ENCODE data around the gene SP3. TPM values are rescaled to one million over a fixed set of nuclear protein-coding genes. Genes with fewer than 3 reads are reported as not detected.

Gene SP3
- polyA plus RNA-seq, 3 donors = 44.8 to 66.2 (median 54.2) TPM

GRCh38 chr2:173865971-173866873 lies 99.0 kb downstream of the SP3 start:
- Histone ChIP-seq H3K27ac (ENCODE audit: low read depth in 1 of 2, low read length in 2 of 2) (no peak overlapping the region), H3K27me3 (ENCODE audit: control insufficient read depth in 2 of 2, insufficient read depth in 2 of 2, low read length in 2 of 2) (no peaks in the 10 kb centered on the region), H3K4me2 (replicated peaks; ENCODE audit: extremely low read depth, low read length, poor library complexity, severe bottlenecking) (no peak overlapping the region), H3K9me3 (replicated peaks in 1 of 2; ENCODE audit: control insufficient read depth in 1 of 2, insufficient read depth in 1 of 2, low read length in 2 of 2) (no peaks in the 10 kb centered on the region), H3K9ac (ENCODE audit: insufficient read depth, low read length, poor library complexity, severe bottlenecking) (no peak overlapping the region), H3K36me3 (replicated peaks in 1 of 2; ENCODE audit: control insufficient read depth in 1 of 2, insufficient read depth in 2 of 2, low read length in 2 of 2) (no peaks in the 10 kb centered on the region), H4K20me1 (ENCODE audit: insufficient read depth, low read length) (no peaks in the 10 kb centered on the region), H3K79me2 (ENCODE audit: insufficient read depth, low read length) (no peaks in the 10 kb centered on the region), H3K4me3 (replicated peaks in 1 of 3; ENCODE audit: low read depth in 2 of 3, low read length in 3 of 3) (no peak overlapping the region), H2AFZ (ENCODE audit: insufficient read depth, low read depth, low read length, poor library complexity, severe bottlenecking) (no peak overlapping the region), H3K4me1 (ENCODE audit: control insufficient read depth in 1 of 2, insufficient read depth in 2 of 2, low read length in 2 of 2) (no peaks in the 10 kb centered on the region)
- Mint-ChIP-seq H3K27ac (no peak overlapping the region), H3K4me3 (no peak overlapping the region), H3K4me1 (peaks cover 8% of the 10 kb centered on the region), H3K27me3 (ENCODE audit: low read depth in 3 of 3) (peaks cover 7 to 14% (median 9%) of the 10 kb centered on the region in 3 donors), H3K36me3 (no peaks in the 10 kb centered on the region), H3K9me3 (peaks cover 0 to 3% (median 0%) of the 10 kb centered on the region in 7 donors)
- 94% methylated on average over 9 of the region's 12 CpGs for WGBS (ENCODE audit: insufficient coverage)
- no peak for DNase-seq
- intact Hi-C loops (cut with micrococcal nuclease) = no loop called here
- no peak for TF ChIP-seq CTCF (IDR thresholded peaks at IDR 0.05)

- 91% methylated on average over 3 of the region's 4 CpGs for WGBS (ENCODE audit: insufficient coverage)
- no peak overlapping the region for H3K9ac ChIP-seq (ENCODE audit: insufficient read depth, low read length, poor library complexity, severe bottlenecking)
- H3K79me2 ChIP-seq (ENCODE audit: insufficient read depth, low read length) = no peaks in the 10 kb centered on the region
- H3K4me1 Mint-ChIP-seq = peaks cover 17% of the 10 kb centered on the region
- H3K9me3 Mint-ChIP-seq = peaks cover 0 to 3% (median 0%) of the 10 kb centered on the region in 7 donors
- H3K27me3 Mint-ChIP-seq (ENCODE audit: low read depth in 3 of 3) = peaks cover 7 to 10% (median 9%) of the 10 kb centered on the region in 3 donors
- no peak overlapping the region for H3K4me3 ChIP-seq (replicated peaks in 1 of 3; ENCODE audit: low read depth in 2 of 3, low read length in 3 of 3)
- DNase-seq = no peak
- H3K4me1 ChIP-seq (ENCODE audit: control insufficient read depth in 1 of 2, insufficient read depth in 2 of 2, low read length in 2 of 2) = peaks cover 12 to 14% of the 10 kb centered on the region in 2 donors
- H3K4me3 Mint-ChIP-seq = no peak overlapping the region
- H3K36me3 ChIP-seq (replicated peaks in 1 of 2; ENCODE audit: control insufficient read depth in 1 of 2, insufficient read depth in 2 of 2, low read length in 2 of 2) = no peaks in the 10 kb centered on the region
- no peaks in the 10 kb centered on the region for H3K27me3 ChIP-seq (ENCODE audit: control insufficient read depth in 2 of 2, insufficient read depth in 2 of 2, low read length in 2 of 2)
- no peak overlapping the region for H3K27ac ChIP-seq (ENCODE audit: low read depth in 1 of 2, low read length in 2 of 2)
- intact Hi-C loops (cut with micrococcal nuclease) = no loop called here
- no peaks in the 10 kb centered on the region for H3K9me3 ChIP-seq (replicated peaks in 1 of 2; ENCODE audit: control insufficient read depth in 1 of 2, insufficient read depth in 1 of 2, low read length in 2 of 2)
- no peak for TF ChIP-seq CTCF (IDR thresholded peaks at IDR 0.05)
- no peak overlapping the region for H3K4me2 ChIP-seq (replicated peaks; ENCODE audit: extremely low read depth, low read length, poor library complexity, severe bottlenecking)
- H2AFZ ChIP-seq (ENCODE audit: insufficient read depth, low read depth, low read length, poor library complexity, severe bottlenecking) = no peak overlapping the region
- H3K36me3 Mint-ChIP-seq = no peaks in the 10 kb centered on the region
- H3K27ac Mint-ChIP-seq = no peak overlapping the region
- H4K20me1 ChIP-seq (ENCODE audit: insufficient read depth, low read length) = no peaks in the 10 kb centered on the region
Measured at GRCh38 chr2:173862612-173863217, 102.5 kb downstream of the SP3 start.

All from CD14-positive monocyte (primary cell).